H1 (cell line): ENCODE results near the gene ELAVL1. TPM values are rescaled to one million over a fixed set of nuclear protein-coding genes. Genes with fewer than 3 reads are reported as not detected.

ENCODE experiments used
- CTCF ChIA-PET: fragments of 300-600 bp; sonication (Branson Sonifier 250); formaldehyde crosslinking; loops from one replicate; lab custom pipeline; 2021; ENCODE audit not compliant: partially characterized antibody; lab: Charles Lee
- POLR2A ChIA-PET: fragments of 300-600 bp; sonication (Branson Sonifier 250); formaldehyde crosslinking; loops from one replicate; lab custom pipeline; 2021; ENCODE audit warnings: inconsistent platforms; ENCODE audit not compliant: partially characterized antibody; lab: Charles Lee
- DNase-seq, 2 experiments: peaks; one replicate each; pipeline versions ENCODE4 v3.0.0 to v3.0.0-alpha.2; 2010 to 2022; ENCODE audit warnings: low spot score in 2 of 2, low read depth in 1 of 2, mixed read lengths in 1 of 2
- FAIRE-seq: peaks from 2 replicates; lab custom pipeline; 2011; peaks lifted over from hg19 to GRCh38; lab: Jason Lieb, UNC
- H2AFZ ChIP-seq: 2 replicates; pipeline ENCODE4 v1.8.1; 2012; ENCODE audit warnings: low read length, inconsistent platforms
- H2AK5ac ChIP-seq: 2 replicates; pipeline ENCODE4 v1.6.1; 2013; ENCODE audit warnings: low read depth, low read length
- H2BK120ac ChIP-seq: replicated peaks from 2 replicates; pipeline ENCODE3; 2013; ENCODE audit warnings: low read depth, low read length, inconsistent platforms
- H2BK12ac ChIP-seq: 2 replicates; pipeline ENCODE4 v1.6.1; 2013; ENCODE audit warnings: low read depth, low read length
- H2BK15ac ChIP-seq: 2 replicates; pipeline ENCODE4 v1.6.1; 2013; ENCODE audit warnings: low read length
- H2BK20ac ChIP-seq: 2 replicates; pipeline ENCODE4 v1.6.1; 2013; ENCODE audit warnings: low read length
- H2BK5ac ChIP-seq: 2 replicates; pipeline ENCODE4 v1.6.1; 2013; ENCODE audit warnings: low read depth, low read length
- H3K14ac ChIP-seq: 2 replicates; pipeline ENCODE4 v1.6.1; 2013; ENCODE audit warnings: inconsistent platforms; ENCODE audit not compliant: insufficient read length
- H3K18ac ChIP-seq: 2 replicates; pipeline ENCODE4 v1.6.1; 2013; ENCODE audit warnings: low read length; ENCODE audit errors: extremely low read depth
- H3K23ac ChIP-seq: 2 replicates; pipeline ENCODE4 v1.6.1; 2013; ENCODE audit warnings: inconsistent platforms; ENCODE audit not compliant: insufficient read length
- H3K23me2 ChIP-seq: 2 replicates; pipeline ENCODE4 v1.6.1; 2013; ENCODE audit warnings: low read depth, low read length
- H3K27ac ChIP-seq: 2 replicates; pipeline ENCODE4 v1.6.1; 2011; ENCODE audit warnings: low read depth, low read length, inconsistent platforms
- H3K27me3 ChIP-seq, 4 experiments: replicated peaks in 1 of 4; 1 replicate in 1 of 4; 2 replicates in 3 of 4; pipeline versions ENCODE4 v1.6.1 to v1.8.1; 2011 to 2013; ENCODE audit warnings: low read length in 3 of 4, mild to moderate bottlenecking in 3 of 4, inconsistent platforms in 2 of 4, mixed read lengths in 2 of 4, moderate library complexity in 1 of 4; ENCODE audit not compliant: control insufficient read depth in 3 of 4, insufficient read depth in 3 of 4; ENCODE audit errors: extremely low read depth in 1 of 4
- H3K36me3 ChIP-seq, 4 experiments: 2 replicates each; pipeline versions ENCODE4 v1.6.1 to v1.8.1; 2011 to 2013; ENCODE audit warnings: mild to moderate bottlenecking in 4 of 4, low read length in 3 of 4, moderate library complexity in 2 of 4, control low read depth in 1 of 4, inconsistent platforms in 1 of 4; ENCODE audit not compliant: insufficient read depth in 4 of 4, control insufficient read depth in 2 of 4
- H3K4ac ChIP-seq: replicated peaks from 2 replicates; pipeline ENCODE3; 2013; ENCODE audit warnings: low read length, low read depth, mixed read lengths, inconsistent platforms; ENCODE audit not compliant: insufficient read length
- H3K4me1 ChIP-seq, 4 experiments: replicated peaks in 1 of 4; 1 replicate in 1 of 4; 2 replicates in 3 of 4; pipeline versions ENCODE4 v1.6.1 to v1.8.1; 2011 to 2013; ENCODE audit warnings: low read length in 3 of 4, inconsistent platforms in 2 of 4, mixed read lengths in 1 of 4; ENCODE audit not compliant: insufficient read depth in 4 of 4, control insufficient read depth in 3 of 4
- H3K4me2 ChIP-seq, 2 experiments: 2 replicates each; pipeline versions ENCODE4 v1.6.1 to v1.8.1; 2011 to 2013; ENCODE audit warnings: low read depth in 2 of 2, low read length in 2 of 2, control low read depth in 1 of 2, inconsistent platforms in 1 of 2, mild to moderate bottlenecking in 1 of 2; ENCODE audit not compliant: insufficient read depth in 1 of 2
- H3K4me3 ChIP-seq, 4 experiments: fragments of 200-600, 300-600 bp in 1 of 4; sonication (generic), shearing (Covaris generic), sonication (Bioruptor Twin) in 1 of 4; 2 replicates each; pipeline versions ENCODE4 v1.5.1 to v1.8.1; 2011 to 2016; ENCODE audit warnings: low read length in 4 of 4, low read depth in 3 of 4, control low read depth in 2 of 4, inconsistent platforms in 2 of 4, mild to moderate bottlenecking in 2 of 4, mixed read lengths in 1 of 4, moderate library complexity in 1 of 4; ENCODE audit not compliant: insufficient read depth in 2 of 4; ENCODE audit errors: extremely low read depth in 1 of 4
- H3K56ac ChIP-seq: replicated peaks from 2 replicates; pipeline ENCODE3; 2013; ENCODE audit warnings: low read depth, mild to moderate bottlenecking, mixed read lengths, low read length, inconsistent platforms; ENCODE audit not compliant: insufficient read length
- H3K79me1 ChIP-seq: 2 replicates; pipeline ENCODE4 v1.6.1; 2013; ENCODE audit warnings: low read depth, low read length, control low read depth
- H3K79me2 ChIP-seq, 2 experiments: 2 replicates each; pipeline versions ENCODE4 v1.6.1 to v1.8.1; 2012 to 2013; ENCODE audit warnings: low read length in 2 of 2, mild to moderate bottlenecking in 2 of 2, inconsistent platforms in 1 of 2; ENCODE audit not compliant: insufficient read depth in 2 of 2, control insufficient read depth in 1 of 2
- H3K9ac ChIP-seq, 4 experiments: replicated peaks in 1 of 4; 1 replicate in 1 of 4; 2 replicates in 3 of 4; pipeline versions ENCODE4 v1.6.1 to v1.8.1; 2011 to 2013; ENCODE audit warnings: low read depth in 3 of 4, low read length in 3 of 4, control low read depth in 2 of 4, mild to moderate bottlenecking in 2 of 4, moderate library complexity in 2 of 4, inconsistent platforms in 1 of 4; ENCODE audit errors: extremely low read depth in 1 of 4
- H3K9me3 ChIP-seq, 2 experiments: 2 replicates each; pipeline versions ENCODE4 v1.6.1 to v1.8.1; 2012 to 2013; ENCODE audit warnings: mild to moderate bottlenecking in 2 of 2, moderate library complexity in 2 of 2, control low read depth in 1 of 2, inconsistent platforms in 1 of 2, low read depth in 1 of 2, low read length in 1 of 2, mixed read lengths in 1 of 2; ENCODE audit not compliant: insufficient read depth in 2 of 2
- H4K20me1 ChIP-seq, 2 experiments: replicated peaks in 1 of 2; 2 replicates each; pipeline versions ENCODE3 to v1.8.1; 2011 to 2013; ENCODE audit warnings: inconsistent platforms in 2 of 2, low read length in 2 of 2, mild to moderate bottlenecking in 1 of 2; ENCODE audit not compliant: insufficient read depth in 2 of 2, control insufficient read depth in 1 of 2
- H4K5ac ChIP-seq: 2 replicates; pipeline ENCODE4 v1.6.1; 2013; ENCODE audit warnings: low read length, low read depth, mixed read lengths, inconsistent platforms; ENCODE audit not compliant: insufficient read length
- H4K8ac ChIP-seq: 2 replicates; pipeline ENCODE4 v1.8.0; 2013; ENCODE audit warnings: mild to moderate bottlenecking, moderate library complexity, low read length, inconsistent platforms; ENCODE audit not compliant: insufficient read depth; ENCODE audit errors: extremely low read depth
- H4K91ac ChIP-seq: replicated peaks from 2 replicates; pipeline ENCODE3; 2013; ENCODE audit warnings: low read length, mixed read lengths, inconsistent platforms; ENCODE audit not compliant: insufficient read length
- CREB1 ChIP-seq: IDR thresholded peaks from 2 replicates; pipeline ENCODE4 v1.6.1; 2012; ENCODE audit warnings: inconsistent platforms
- E2F6 ChIP-seq: IDR thresholded peaks from 2 replicates; pipeline ENCODE4 v1.6.1; 2012; ENCODE audit warnings: inconsistent platforms
- EZH2 ChIP-seq: fragments of 200-600 bp; sonication (generic); IDR thresholded peaks from 2 replicates; pipeline ENCODE4 v1.7.1; 2012; ENCODE audit warnings: low read depth, mild to moderate bottlenecking, moderate library complexity, low read length, inconsistent platforms; ENCODE audit not compliant: severe bottlenecking
- POU5F1 ChIP-seq: IDR thresholded peaks from 2 replicates; pipeline ENCODE4 v1.6.1; 2011; ENCODE audit warnings: low read depth, mild to moderate bottlenecking, low read length, moderate library complexity
- RAD21 ChIP-seq, 2 experiments: IDR thresholded peaks in 1 of 2; conservative IDR thresholded peaks in 1 of 2; 2 replicates each; pipeline ENCODE4 v1.6.1; 2011; ENCODE audit warnings: low read depth in 2 of 2, low read length in 2 of 2, improper control_type of control experiment in 1 of 2, inconsistent platforms in 1 of 2, mild to moderate bottlenecking in 1 of 2, moderate library complexity in 1 of 2
- SIRT6 ChIP-seq: IDR thresholded peaks from one replicate; pipeline ENCODE4 v1.7.1; 2012; ENCODE audit warnings: low read length, inconsistent platforms
- SIX5 ChIP-seq: IDR thresholded peaks from 2 replicates; pipeline ENCODE4 v1.6.1; 2011; ENCODE audit warnings: mild to moderate bottlenecking, low read depth, low read length
- SP4 ChIP-seq: IDR thresholded peaks from 2 replicates; pipeline ENCODE4 v1.6.1; 2012; ENCODE audit warnings: low read length, inconsistent platforms
- WGBS, 2 experiments: shearing (Covaris generic) in 1 of 2; methylation state at CpG; one replicate each; pipeline versions ENCODE4 v1.1.6 to v1.1.7; 2013 to 2015; ENCODE audit warnings: low lambda C conversion rate in 2 of 2, mixed read lengths in 2 of 2, inconsistent platforms in 1 of 2, low coverage in 1 of 2, missing lambda C conversion rate in 1 of 2; ENCODE audit not compliant: insufficient replicate concordance in 2 of 2, insufficient coverage in 1 of 2, insufficient read length in 1 of 2; ENCODE audit errors: extremely low coverage in 1 of 2, missing lambda C conversion rate in 1 of 2; 5-methylcytosine and 5-hydroxymethylcytosine counted together
- polyA plus RNA-seq, 7 experiments: library from polyadenylated mRNA; depleted of rRNA in 3 of 7; stranded (reverse) in 5 of 7; unstranded in 2 of 7; fragments of >200 nt in 5 of 7; fragments of 200-250 nt in 2 of 7; gene quantifications; 1 replicate in 5 of 7; 2 replicates in 1 of 7; 4 replicates in 1 of 7; pipeline versions ENCODE4 v1.2.1 to v1.2.3, GENCODE V29; 2011 to 2013; ENCODE audit warnings: missing spikeins in 2 of 7, mixed read lengths in 2 of 7
- total RNA-seq: library from RNA; stranded (reverse); fragmentation: NEBNext Ultra II Directional; extraction: Animal tissue kit (Norgen Biotek cat#: 25700); gene quantifications from 2 replicates; pipeline ENCODE4 v1.2.1, GENCODE V29; 2021

Gene ELAVL1
- total and polyA plus RNA-seq, 2 of the 8 experiments (the other 6 are each of a cell fraction or from before 2014, with no cell fraction given) = 56.7 to 163 TPM

GRCh38 chr19:7921302-7921966, 84.0 kb downstream of the ELAVL1 start:
- POLR2A ChIA-PET = interaction anchor here (1.1 to 10.6 kb wide), 9 partner anchors 9 to 399 kb away, joined by 3 to 106 read pairs (median 10); partner anchors contain the start of genes MAP2K7, NDUFA7, RPS28 and TIMM44
- peaks cover 8 to 10% of the 10 kb centered on the region in 2 experiments for H4K20me1 ChIP-seq
- H3K14ac ChIP-seq = no peak overlapping the region
- no peak overlapping the region for H2AK5ac ChIP-seq
- no peaks in the 10 kb centered on the region for H3K9me3 ChIP-seq
- CTCF ChIA-PET = interaction anchor here (0.6 to 9.0 kb wide), 16 partner anchors 7 to 131 kb away, joined by 3 to 112 read pairs (median 4); partner anchors contain the start of genes CCL25, MAP2K7, PRR36 and TIMM44
- H4K8ac ChIP-seq = peak overlapping the region; percentile 22; the same call in 1 of the 2 replicates
- no peaks in the 10 kb centered on the region; a peak in 1 of 8 replicates for H3K36me3 ChIP-seq
- peak overlapping the region in 1 of 4 experiments; percentile 45; a peak in 2 of 7 replicates for H3K9ac ChIP-seq
- H3K4me3 ChIP-seq = peak overlapping the region; percentile 28 to 53 (median 40); a peak in 6 of 8 replicates
- 91% methylated on average over 17 of the region's 17 CpGs; no CpG with 5 or more reads in 1 of the 2 experiments for WGBS, 2 experiments
- no peak overlapping the region for H3K23ac ChIP-seq
- no peak overlapping the region for H2BK20ac ChIP-seq
- no peak for TF ChIP-seq SIX5
- no peak for TF ChIP-seq SP4
- TF ChIP-seq RAD21 (IDR thresholded peaks at IDR 0.05 in 1 of 2, conservative IDR thresholded peaks at IDR 0.05 in 1 of 2; ENCODE audit: low read depth in 2 of 2, low read length in 2 of 2) = no peak
- TF ChIP-seq E2F6 = no peak
- no peak for TF ChIP-seq SIRT6
- no peak for TF ChIP-seq EZH2
- no peak for TF ChIP-seq POU5F1
- no peak for TF ChIP-seq CREB1
- DNase-seq = no peak
- H3K4me2 ChIP-seq = peak overlapping the region; percentile 72
- H2AFZ ChIP-seq = no peak overlapping the region
- no peak overlapping the region for H3K27ac ChIP-seq
- no peak overlapping the region for H4K91ac ChIP-seq
- no peak overlapping the region for H4K5ac ChIP-seq
- no peak overlapping the region for H2BK5ac ChIP-seq
- no peak overlapping the region for H2BK12ac ChIP-seq
- H2BK15ac ChIP-seq = no peak overlapping the region
- no peak overlapping the region for H3K56ac ChIP-seq
- H3K27me3 ChIP-seq = peaks cover 8 to 25% (median 22%) of the 10 kb centered on the region in 4 experiments; a peak in 6 of 7 replicates
- peaks cover 23% of the 10 kb centered on the region for H3K23me2 ChIP-seq
- H3K4ac ChIP-seq = no peak overlapping the region
- no peaks in the 10 kb centered on the region for H3K79me1 ChIP-seq
- H3K4me1 ChIP-seq = peaks cover 0 to 27% (median 15%) of the 10 kb centered on the region in 4 experiments; a peak in 5 of 7 replicates
- no peaks in the 10 kb centered on the region for H3K79me2 ChIP-seq
- H2BK120ac ChIP-seq = no peak overlapping the region
- no peak for FAIRE-seq
- no peak overlapping the region for H3K18ac ChIP-seq
